H9 (cell line): ENCODE results near the gene RPLP2. TPM values are rescaled to one million over a fixed set of nuclear protein-coding genes. Genes with fewer than 3 reads are reported as not detected.

Experiments used
- DNase-seq: peaks from one replicate; pipeline ENCODE4 v3.0.0-alpha.2; 2017
- H2AFZ ChIP-seq: one replicate; pipeline ENCODE4 v1.6.1; 2013; ENCODE audit warnings: mild to moderate bottlenecking, low read length, control low read depth, moderate library complexity
- H2AK5ac ChIP-seq: 2 replicates; pipeline ENCODE4 v1.6.1; 2013; ENCODE audit warnings: low read length, control low read depth, mixed read lengths; ENCODE audit not compliant: insufficient read length
- H2BK120ac ChIP-seq: one replicate; pipeline ENCODE4 v1.6.1; 2013; ENCODE audit warnings: low read depth, mild to moderate bottlenecking, low read length, control low read depth, inconsistent platforms; ENCODE audit not compliant: poor library complexity, severe bottlenecking
- H2BK12ac ChIP-seq: 2 replicates; pipeline ENCODE4 v1.6.1; 2013; ENCODE audit warnings: low read length, control low read depth, mixed read lengths, low read depth; ENCODE audit not compliant: insufficient read length
- H2BK15ac ChIP-seq: 2 replicates; pipeline ENCODE4 v1.6.1; 2013; ENCODE audit warnings: low read depth, low read length, control low read depth
- H2BK20ac ChIP-seq: one replicate; pipeline ENCODE4 v1.6.1; 2013; ENCODE audit warnings: low read depth, mild to moderate bottlenecking, low read length, control low read depth, inconsistent platforms; ENCODE audit not compliant: poor library complexity, severe bottlenecking
- H2BK5ac ChIP-seq: 2 replicates; pipeline ENCODE4 v1.6.1; 2013; ENCODE audit warnings: low read length, control low read depth, mixed read lengths; ENCODE audit not compliant: insufficient read length
- H3K14ac ChIP-seq: 2 replicates; pipeline ENCODE4 v1.6.1; 2013; ENCODE audit warnings: low read length, control low read depth; ENCODE audit not compliant: insufficient read depth
- H3K18ac ChIP-seq: 2 replicates; pipeline ENCODE4 v1.6.1; 2013; ENCODE audit warnings: low read depth, mild to moderate bottlenecking, mixed read lengths, low read length, control low read depth; ENCODE audit not compliant: insufficient read length
- H3K23ac ChIP-seq: 2 replicates; pipeline ENCODE4 v1.6.1; 2013; ENCODE audit warnings: low read length, control low read depth, mixed read lengths, low read depth; ENCODE audit not compliant: insufficient read length
- H3K23me2 ChIP-seq: 2 replicates; pipeline ENCODE4 v1.6.1; 2013; ENCODE audit warnings: low read depth, mild to moderate bottlenecking, mixed read lengths, low read length, control low read depth; ENCODE audit not compliant: insufficient read length, poor library complexity, severe bottlenecking
- H3K27ac ChIP-seq: 2 replicates; pipeline ENCODE4 v1.5.1; 2013; ENCODE audit warnings: low read length, control low read depth, mixed read lengths, low read depth; ENCODE audit not compliant: insufficient read length
- H3K27me3 ChIP-seq: 2 replicates; pipeline ENCODE4 v1.6.1; 2013; ENCODE audit warnings: low read length, control low read depth, inconsistent platforms; ENCODE audit not compliant: insufficient read depth
- H3K4ac ChIP-seq: 2 replicates; pipeline ENCODE4 v1.6.1; 2013; ENCODE audit warnings: low read depth, mild to moderate bottlenecking, control low read depth, inconsistent platforms, low read length, moderate library complexity
- H3K4me1 ChIP-seq: 2 replicates; pipeline ENCODE4 v1.6.1; 2013; ENCODE audit warnings: low read length, control low read depth, inconsistent platforms; ENCODE audit not compliant: insufficient read depth
- H3K4me2 ChIP-seq: 2 replicates; pipeline ENCODE4 v1.6.1; 2013; ENCODE audit warnings: low read length, control low read depth, mixed read lengths; ENCODE audit not compliant: insufficient read length, insufficient read depth
- H3K56ac ChIP-seq: 2 replicates; pipeline ENCODE4 v1.6.1; 2013; ENCODE audit warnings: low read depth, mild to moderate bottlenecking, mixed read lengths, low read length, control low read depth; ENCODE audit not compliant: insufficient read length
- H3K79me1 ChIP-seq: 2 replicates; pipeline ENCODE4 v1.6.1; 2013; ENCODE audit warnings: low read depth, mild to moderate bottlenecking, moderate library complexity, low read length, control low read depth, inconsistent platforms; ENCODE audit not compliant: insufficient read depth, poor library complexity, severe bottlenecking
- H3K79me2 ChIP-seq: 2 replicates; pipeline ENCODE4 v1.6.1; 2013; ENCODE audit warnings: low read length, control low read depth, inconsistent platforms; ENCODE audit not compliant: insufficient read depth
- H3K9ac ChIP-seq: 2 replicates; pipeline ENCODE4 v1.6.1; 2013; ENCODE audit warnings: low read length, control low read depth, mixed read lengths; ENCODE audit not compliant: insufficient read length; ENCODE audit errors: extremely low read depth
- H3K9me3 ChIP-seq: one replicate; pipeline ENCODE4 v1.6.1; 2013; ENCODE audit warnings: low read depth, low read length, inconsistent platforms; ENCODE audit not compliant: control insufficient read depth
- H3T11ph ChIP-seq: one replicate; pipeline ENCODE4 v1.6.1; 2013; ENCODE audit warnings: mild to moderate bottlenecking, low read length, control low read depth, inconsistent platforms
- H4K20me1 ChIP-seq: one replicate; pipeline ENCODE4 v1.6.1; 2013; ENCODE audit not compliant: control insufficient read depth, insufficient read length, insufficient read depth
- H4K5ac ChIP-seq: 2 replicates; pipeline ENCODE4 v1.6.1; 2013; ENCODE audit warnings: low read depth, mild to moderate bottlenecking, mixed read lengths, low read length, control low read depth; ENCODE audit not compliant: insufficient read length
- H4K8ac ChIP-seq: replicated peaks from 2 replicates; pipeline ENCODE4 v1.6.1; 2013; ENCODE audit warnings: low read length, control low read depth, mixed read lengths, low read depth; ENCODE audit not compliant: insufficient read length
- H4K91ac ChIP-seq: 2 replicates; pipeline ENCODE4 v1.6.1; 2013; ENCODE audit warnings: low read depth, mild to moderate bottlenecking, moderate library complexity, mixed read lengths, low read length, control low read depth; ENCODE audit not compliant: insufficient read length
- H3K27ac Mint-ChIP-seq, 3 experiments: 2 replicates in 2 of 3; 3 replicates in 1 of 3; pipeline ENCODE4 v1.8.0; 2020 to 2021; ENCODE audit warnings: mixed read lengths in 3 of 3, mild to moderate bottlenecking in 1 of 3, moderate library complexity in 1 of 3
- H3K27me3 Mint-ChIP-seq: 2 replicates; pipeline ENCODE4 v1.8.0; 2021; ENCODE audit warnings: low read depth, mild to moderate bottlenecking, moderate library complexity, mixed read lengths
- H3K36me3 Mint-ChIP-seq, 3 experiments: 2 replicates in 2 of 3; 3 replicates in 1 of 3; pipeline ENCODE4 v1.8.0; 2020 to 2021; ENCODE audit warnings: low read depth in 3 of 3, mixed read lengths in 3 of 3; ENCODE audit not compliant: insufficient read depth in 1 of 3
- H3K4me1 Mint-ChIP-seq, 2 experiments: 2 replicates each; pipeline ENCODE4 v1.8.0; 2020; ENCODE audit warnings: mixed read lengths in 2 of 2
- H3K4me3 Mint-ChIP-seq, 2 experiments: 2 replicates in 1 of 2; 3 replicates in 1 of 2; pipeline ENCODE4 v1.8.0; 2020 to 2021; ENCODE audit warnings: mild to moderate bottlenecking in 2 of 2, mixed read lengths in 2 of 2, moderate library complexity in 1 of 2
- H3K9me3 Mint-ChIP-seq, 2 experiments: 2 replicates in 1 of 2; 3 replicates in 1 of 2; pipeline ENCODE4 v1.8.0; 2020; ENCODE audit warnings: mild to moderate bottlenecking in 2 of 2, mixed read lengths in 2 of 2, moderate library complexity in 1 of 2
- CTCF ChIP-seq: fragments of 200-600 bp; sonication (generic); conservative IDR thresholded peaks from 3 replicates; pipeline ENCODE4 v1.8.0; 2021; ENCODE audit warnings: antibody characterized with exemption, mild to moderate bottlenecking
- WGBS: extraction: QIAGEN DNeasy Blood & Tissue Kit; methylation state at CpG from one replicate; pipeline ENCODE4 v1.1.7; 2013; ENCODE audit warnings: missing lambda C conversion rate, low lambda C conversion rate, mixed read lengths; ENCODE audit not compliant: insufficient read length; ENCODE audit errors: extremely low coverage; 5-methylcytosine and 5-hydroxymethylcytosine counted together
- total RNA-seq: library from RNA; stranded (reverse); gene quantifications from 2 replicates; pipeline ENCODE4 v1.2.1, GENCODE V29; 2021

RPLP2 gene
- total RNA-seq, 1 experiment from 2014 or later = 2,138 TPM

GRCh38 chr11:831961-832528 is 22.3 kb downstream of the RPLP2 start:
- Histone ChIP-seq H2AFZ (no peak overlapping the region), H4K8ac (no peak overlapping the region), H3K9ac (no peak overlapping the region), H3T11ph (no peak overlapping the region), H2BK15ac (no peak overlapping the region), H2BK12ac (no peak overlapping the region), H4K20me1 (no peaks in the 10 kb centered on the region), H3K23me2 (peaks cover 32% of the 10 kb centered on the region), H4K5ac (no peak overlapping the region), H3K4me1 (no peaks in the 10 kb centered on the region; the same call in 1 of the 2 replicates), H2BK5ac (no peak overlapping the region), H3K79me2 (no peaks in the 10 kb centered on the region), H2BK20ac (no peak overlapping the region), H2AK5ac (no peak overlapping the region), H3K9me3 (no peaks in the 10 kb centered on the region), H3K4me2 (peak overlapping the region; percentile 48), H3K18ac (no peak overlapping the region), H3K4ac (no peak overlapping the region), H2BK120ac (no peak overlapping the region), H3K79me1 (no peaks in the 10 kb centered on the region), H3K27me3 (peaks cover 9% of the 10 kb centered on the region; the same call in 1 of the 2 replicates), H4K91ac (no peak overlapping the region), H3K23ac (no peak overlapping the region), H3K27ac (no peak overlapping the region), H3K14ac (no peak overlapping the region), H3K56ac (no peak overlapping the region)
- Mint-ChIP-seq H3K27me3 (peaks cover 34% of the 10 kb centered on the region), H3K36me3 (peaks cover 6 to 14% (median 9%) of the 10 kb centered on the region in 3 experiments; a peak in 4 of 7 replicates), H3K27ac (no peak overlapping the region), H3K9me3 (no peaks in the 10 kb centered on the region), H3K4me1 (peaks cover 36 to 46% of the 10 kb centered on the region in 2 experiments), H3K4me3 (peak overlapping the region; percentile 63 to 76)
- DNase-seq = no peak
- no CpG with 5 or more reads among the region's 23 CpGs for WGBS
- no peak for TF ChIP-seq CTCF
